ENCODE measurements around the gene NABP1. TPM values are rescaled to one million over a fixed set of nuclear protein-coding genes. Genes with fewer than 3 reads are reported as not detected.

The NABP1 gene
- total RNA-seq, 3 donors from 2014 or later, result 22.1 to 29.8 (median 27.6) TPM

DNA sequence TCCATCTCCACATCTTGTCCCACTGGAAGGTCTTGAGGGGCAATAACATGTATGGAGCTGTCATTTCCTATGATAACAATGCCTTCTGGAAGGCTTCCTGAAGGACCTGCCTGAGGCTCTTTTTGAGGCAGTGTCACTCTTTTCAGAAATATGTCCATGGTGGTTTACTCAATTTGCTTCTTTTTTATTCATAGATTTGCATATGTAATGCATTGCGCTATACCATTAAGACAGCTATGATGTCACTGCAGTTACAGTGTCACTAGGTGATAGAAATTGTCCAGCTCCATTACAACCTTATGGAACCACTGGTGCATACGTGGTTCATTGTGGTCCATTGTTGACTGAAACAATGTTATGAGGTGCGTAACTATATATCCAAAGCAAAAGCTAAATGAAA is 19.9 kb downstream of the NABP1 start:
- H3K4me3 ChIP-seq, result no peak overlapping the region
- ATAC-seq, result no peak
- no peak for TF ChIP-seq CTCF (IDR thresholded peaks at IDR 0.05)
- H3K4me1 ChIP-seq (ENCODE audit: low read depth), result no peaks in the 10 kb centered on the region
- no peak for DNase-seq
- no peaks in the 10 kb centered on the region for H3K9me3 ChIP-seq
- H3K36me3 ChIP-seq (ENCODE audit: low read depth), result no peaks in the 10 kb centered on the region
- intact Hi-C loops (cut with DNase I, micrococcal nuclease), result no loop called here

DNA sequence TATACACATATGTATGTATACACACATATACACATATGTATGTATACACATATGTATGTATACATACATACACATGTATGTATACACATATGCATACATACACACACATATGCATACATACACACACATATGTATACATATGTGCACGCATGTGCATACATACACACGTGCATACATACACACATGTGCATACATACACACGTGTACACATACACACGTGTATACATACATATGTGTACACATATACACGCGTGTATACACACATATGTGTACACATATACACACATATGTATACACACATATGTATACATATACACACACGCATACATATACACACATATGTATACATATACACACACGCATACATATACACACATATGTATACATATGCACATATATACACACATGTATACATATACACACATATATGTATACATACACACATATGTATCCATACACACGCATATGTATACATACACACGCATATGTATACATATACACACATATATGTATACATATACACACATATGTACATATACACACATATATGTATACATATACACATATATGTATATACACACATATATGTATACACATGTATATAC is 21.5 kb downstream of the NABP1 start:
- DNase-seq (no peak), ATAC-seq (no peak)
- Histone ChIP-seq H3K36me3 (ENCODE audit: low read depth) (no peaks in the 10 kb centered on the region), H3K4me1 (ENCODE audit: low read depth) (no peaks in the 10 kb centered on the region), H3K4me3 (no peak overlapping the region), H3K9me3 (no peaks in the 10 kb centered on the region)
- intact Hi-C loops (cut with DNase I, micrococcal nuclease), result no loop called here
- no peak for TF ChIP-seq CTCF (IDR thresholded peaks at IDR 0.05)

DNA sequence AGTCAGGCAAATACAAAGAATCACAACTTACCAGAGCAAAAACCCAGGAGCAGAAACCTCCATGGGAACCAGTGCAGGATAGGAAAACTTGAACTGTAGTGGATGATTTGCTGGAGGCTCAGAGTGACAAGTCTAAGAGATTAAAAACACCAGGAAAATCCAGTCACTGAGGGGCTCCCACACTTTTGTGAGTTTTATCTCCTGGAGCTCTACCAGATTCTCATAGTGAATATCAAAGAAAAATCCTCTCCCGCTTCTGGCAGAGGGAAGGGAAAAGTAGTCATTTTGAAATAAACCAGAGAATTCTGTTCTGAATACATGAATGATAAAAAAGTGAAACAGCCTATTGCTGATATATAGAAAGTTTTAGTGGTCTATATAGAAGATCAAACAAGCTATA is 23.1 kb downstream of the NABP1 start:
- DNase-seq (no peak), ATAC-seq (no peak)
- Histone ChIP-seq H3K4me3 (no peak overlapping the region), H3K9me3 (no peaks in the 10 kb centered on the region), H3K36me3 (ENCODE audit: low read depth) (no peaks in the 10 kb centered on the region), H3K4me1 (ENCODE audit: low read depth) (no peaks in the 10 kb centered on the region)
- intact Hi-C loops (cut with DNase I, micrococcal nuclease), result no loop called here
- TF ChIP-seq CTCF (IDR thresholded peaks at IDR 0.05), result no peak

DNA sequence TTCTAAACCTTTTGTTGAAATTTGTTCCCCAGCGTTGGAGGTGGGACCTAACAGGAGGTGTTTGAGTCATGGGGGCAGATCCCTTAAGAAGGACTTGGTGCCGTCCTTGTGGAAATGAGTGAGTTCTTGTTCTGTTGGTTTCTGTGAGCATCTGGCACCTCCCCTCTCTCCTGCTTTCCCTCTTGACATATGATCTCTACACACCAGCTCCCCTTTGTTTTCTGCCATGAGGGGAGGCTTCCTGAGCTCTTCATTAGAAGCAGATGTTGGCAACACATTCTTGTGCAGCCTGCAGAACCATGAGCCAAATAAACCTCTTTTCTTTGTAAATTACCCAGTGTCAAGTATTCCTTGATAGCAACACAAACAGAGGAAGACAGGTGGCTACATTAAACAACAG is 23.8 kb downstream of the NABP1 start:
- Histone ChIP-seq H3K4me1 (ENCODE audit: low read depth) (no peaks in the 10 kb centered on the region), H3K9me3 (no peaks in the 10 kb centered on the region), H3K36me3 (ENCODE audit: low read depth) (no peaks in the 10 kb centered on the region), H3K4me3 (no peak overlapping the region)
- intact Hi-C loops (cut with DNase I, micrococcal nuclease), result no loop called here
- TF ChIP-seq CTCF (IDR thresholded peaks at IDR 0.05), result no peak
- DNase-seq (no peak), ATAC-seq (no peak)

GRCh38 chr2:191703079-191703725 is 25.3 kb downstream of the NABP1 start:
- Histone ChIP-seq H3K9me3 (no peaks in the 10 kb centered on the region), H3K36me3 (ENCODE audit: low read depth) (no peaks in the 10 kb centered on the region), H3K4me3 (no peak overlapping the region), H3K4me1 (ENCODE audit: low read depth) (no peaks in the 10 kb centered on the region)
- ATAC-seq, result no peak
- TF ChIP-seq CTCF (IDR thresholded peaks at IDR 0.05), result no peak
- DNase-seq, result no peak
- intact Hi-C loops (cut with DNase I, micrococcal nuclease), result no loop called here
